ENCODE data around the gene ZMAT1. TPM values are rescaled to one million over a fixed set of nuclear protein-coding genes. Genes with fewer than 3 reads are reported as not detected.

Gene ZMAT1
- not detected in 2 replicates for total RNA-seq

DNA sequence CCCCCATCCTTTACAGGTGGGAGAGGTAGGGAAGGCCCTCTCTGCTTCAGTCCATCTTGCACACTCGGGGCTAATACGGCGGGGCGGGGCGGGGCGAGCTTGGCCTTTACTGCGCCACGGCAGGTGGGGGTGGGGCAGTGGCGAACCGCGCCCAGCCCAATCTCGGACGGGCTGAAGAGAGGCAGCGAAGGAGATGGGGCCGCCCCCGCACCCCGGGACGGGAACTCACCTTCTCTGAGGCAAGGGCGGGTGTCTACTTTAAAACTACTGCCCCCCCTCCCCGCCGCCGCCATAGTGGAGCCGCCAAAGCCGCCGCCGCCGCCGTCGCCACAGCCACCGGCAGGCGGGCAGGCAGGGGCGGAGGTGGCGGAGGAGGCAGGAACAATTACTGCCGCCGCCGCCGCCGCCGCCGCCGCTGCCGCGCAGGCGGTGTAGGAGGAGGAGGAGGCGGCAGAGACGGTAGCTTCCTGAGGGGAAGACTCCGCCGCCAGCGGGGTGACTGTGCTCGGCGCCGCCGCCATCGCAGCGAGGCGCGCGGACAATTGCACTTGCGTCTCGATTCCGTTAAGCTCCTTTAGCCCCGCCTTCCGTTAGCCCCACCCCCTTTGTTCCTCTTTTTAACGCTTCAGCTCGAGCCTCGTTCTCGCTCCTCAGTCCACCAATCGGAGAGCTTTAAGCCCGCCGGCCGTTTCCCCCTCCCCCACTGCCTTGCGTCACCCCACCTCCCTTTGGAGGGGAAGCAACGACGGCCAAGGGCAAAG is at the start of gene ZMAT1:
Gene ZMAT1, minus strand, starts transcription at position 540 of the 761 bp plus-strand sequence. Its CDS starts 19 bp downstream, at position 521.

Other genes with a start within 250 kb of the ZMAT1 start
- not detected in 2 replicates for gene TCEAL2, start 193.7 kb upstream of the ZMAT1 start, total RNA-seq
- not detected in 2 replicates for gene TCEAL6, start 210.5 kb upstream of the ZMAT1 start, total RNA-seq
- gene BEX5, start 223.9 kb upstream of the ZMAT1 start, total RNA-seq = not detected in 2 replicates